Nephron progenitor cell (in vitro differentiated cells): Measurements from ENCODE around the gene SPPL2B.

ENCODE experiments used
- DNase-seq: peaks from one replicate; pipeline ENCODE4 v3.0.0; 2021
- H3K27ac Mint-ChIP-seq: 2 replicates; pipeline ENCODE4 v1.8.0; 2021; ENCODE audit warnings: mild to moderate bottlenecking, moderate library complexity, mixed read lengths
- H3K27me3 Mint-ChIP-seq: 2 replicates; pipeline ENCODE4 v1.8.0; 2021; ENCODE audit warnings: mild to moderate bottlenecking, low read depth, mixed read lengths; ENCODE audit not compliant: poor library complexity
- H3K36me3 Mint-ChIP-seq: 2 replicates; pipeline ENCODE4 v1.8.0; 2021; ENCODE audit warnings: low read depth, mixed read lengths
- H3K4me1 Mint-ChIP-seq: 2 replicates; pipeline ENCODE4 v1.8.0; 2021; ENCODE audit warnings: mixed read lengths
- H3K4me3 Mint-ChIP-seq: 2 replicates; pipeline ENCODE4 v1.8.0; 2021; ENCODE audit warnings: mild to moderate bottlenecking, moderate library complexity, mixed read lengths
- H3K9me3 Mint-ChIP-seq: 2 replicates; pipeline ENCODE4 v1.8.0; 2021; ENCODE audit warnings: mild to moderate bottlenecking, moderate library complexity, mixed read lengths
- CTCF ChIP-seq: fragments of 200-600 bp; sonication (generic); IDR thresholded peaks from 2 replicates; pipeline ENCODE4 v1.5.0; 2021; ENCODE audit warnings: antibody characterized with exemption

SPPL2B gene

DNA sequence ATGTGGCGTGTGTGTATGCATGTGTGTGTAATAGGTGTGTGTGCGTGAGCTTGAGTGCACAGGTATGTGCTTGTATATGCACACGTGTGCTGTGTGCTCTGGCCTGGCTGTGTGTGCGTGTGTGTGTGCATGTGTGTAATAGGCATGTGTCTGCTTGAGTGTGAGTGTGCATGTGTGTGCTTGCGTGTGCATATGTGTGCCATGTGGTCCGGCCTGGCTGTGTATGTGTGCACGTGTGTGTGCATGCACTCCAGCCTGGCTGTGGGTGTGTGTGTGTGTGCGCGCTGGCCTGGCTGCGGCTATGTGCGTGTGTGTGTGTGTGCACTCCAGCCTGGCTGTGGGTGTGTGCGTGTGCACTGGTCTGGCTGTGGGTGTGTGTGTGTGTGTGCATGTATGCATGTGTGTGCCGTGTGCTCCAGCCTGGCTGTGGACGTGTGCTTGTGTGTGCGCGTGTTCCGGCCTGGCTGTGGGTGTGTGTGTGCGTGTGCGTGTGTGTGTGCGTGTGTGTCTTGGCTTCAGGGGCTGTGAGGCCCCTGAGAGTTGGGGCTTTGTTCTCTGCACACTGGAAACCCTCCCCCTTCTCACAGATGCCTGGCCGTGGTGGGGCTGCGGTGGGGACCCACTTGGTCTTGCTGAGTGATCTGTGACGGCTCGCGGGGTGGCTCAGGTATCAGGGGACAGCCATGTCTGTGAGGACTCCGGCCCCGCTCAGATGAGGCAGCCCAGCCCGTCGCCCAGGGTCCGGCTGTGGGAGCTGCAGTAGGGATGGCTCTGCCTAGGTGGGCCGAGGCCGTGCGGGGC, 8.2 kb downstream of the SPPL2B start:
- Mint-ChIP-seq H3K9me3 (no peaks in the 10 kb centered on the region), H3K27me3 (peaks cover 2% of the 10 kb centered on the region), H3K27ac (peak overlapping the region; percentile 15), H3K4me3 (peak overlapping the region; percentile 3), H3K4me1 (peaks cover 40% of the 10 kb centered on the region), H3K36me3 (peaks cover 9% of the 10 kb centered on the region)
- TF ChIP-seq CTCF = no peak
- DNase-seq = peak; percentile 56

DNA sequence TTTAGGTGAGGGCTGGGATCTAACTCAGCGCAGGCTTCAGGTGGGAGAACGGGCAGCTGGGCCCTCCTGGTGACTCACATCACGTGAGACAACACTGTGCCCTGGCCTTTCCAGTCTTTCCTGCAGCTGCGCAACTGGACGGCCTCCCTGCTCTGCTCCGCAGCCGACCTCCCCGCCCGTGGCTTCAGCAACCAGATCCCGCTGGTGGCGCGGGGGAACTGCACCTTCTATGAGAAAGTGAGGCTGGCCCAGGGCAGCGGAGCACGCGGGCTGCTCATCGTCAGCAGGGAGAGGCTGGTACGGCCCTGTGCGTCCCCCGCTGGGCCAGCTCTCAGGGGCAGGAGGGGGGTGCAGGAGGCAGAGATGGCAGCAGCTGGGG, 8.8 kb downstream of the SPPL2B start:
- DNase-seq = peak; percentile 80
- H3K9me3 Mint-ChIP-seq = no peaks in the 10 kb centered on the region
- peaks cover 34% of the 10 kb centered on the region for H3K4me1 Mint-ChIP-seq
- peak; percentile 41 for TF ChIP-seq CTCF
- H3K4me3 Mint-ChIP-seq = no peak overlapping the region
- H3K27me3 Mint-ChIP-seq = peaks cover 2% of the 10 kb centered on the region
- peaks cover 9% of the 10 kb centered on the region for H3K36me3 Mint-ChIP-seq
- peak overlapping the region; percentile 15 for H3K27ac Mint-ChIP-seq

- Mint-ChIP-seq H3K27me3 (peaks cover 2% of the 10 kb centered on the region), H3K4me1 (peaks cover 32% of the 10 kb centered on the region), H3K4me3 (no peak overlapping the region), H3K27ac (no peak overlapping the region), H3K9me3 (no peaks in the 10 kb centered on the region), H3K36me3 (peaks cover 9% of the 10 kb centered on the region)
- no peak for TF ChIP-seq CTCF
- DNase-seq = no peak
Measured at GRCh38 chr19:2338055-2338615, 9.7 kb downstream of the SPPL2B start.

GRCh38 chr19:2338751-2339643, 10.5 kb downstream of the SPPL2B start:
- Mint-ChIP-seq H3K27ac (peak overlapping the region; percentile 78), H3K4me3 (no peak overlapping the region)

More at GRCh38 chr19:2338751-2339643, 10.5 kb downstream of the SPPL2B start:
- TF ChIP-seq CTCF = no peak
- no peak for DNase-seq
- Mint-ChIP-seq H3K9me3 (no peaks in the 10 kb centered on the region), H3K4me1 (peaks cover 24% of the 10 kb centered on the region), H3K27me3 (peaks cover 2% of the 10 kb centered on the region), H3K36me3 (peaks cover 9% of the 10 kb centered on the region)
